GM12891 (cell line): ENCODE data around the gene WDFY1.

Experiments used
- PAX5 ChIP-seq: IDR thresholded peaks from 2 replicates; pipeline ENCODE4 v1.6.1; 2011; ENCODE audit warnings: low read length, moderate library complexity, mild to moderate bottlenecking; ENCODE audit not compliant: insufficient read depth, severe bottlenecking
- POLR2AphosphoS5 ChIP-seq: IDR thresholded peaks from 2 replicates; pipeline ENCODE4 v1.6.1; 2011; ENCODE audit warnings: low read depth, low read length, control low read depth

DNA sequence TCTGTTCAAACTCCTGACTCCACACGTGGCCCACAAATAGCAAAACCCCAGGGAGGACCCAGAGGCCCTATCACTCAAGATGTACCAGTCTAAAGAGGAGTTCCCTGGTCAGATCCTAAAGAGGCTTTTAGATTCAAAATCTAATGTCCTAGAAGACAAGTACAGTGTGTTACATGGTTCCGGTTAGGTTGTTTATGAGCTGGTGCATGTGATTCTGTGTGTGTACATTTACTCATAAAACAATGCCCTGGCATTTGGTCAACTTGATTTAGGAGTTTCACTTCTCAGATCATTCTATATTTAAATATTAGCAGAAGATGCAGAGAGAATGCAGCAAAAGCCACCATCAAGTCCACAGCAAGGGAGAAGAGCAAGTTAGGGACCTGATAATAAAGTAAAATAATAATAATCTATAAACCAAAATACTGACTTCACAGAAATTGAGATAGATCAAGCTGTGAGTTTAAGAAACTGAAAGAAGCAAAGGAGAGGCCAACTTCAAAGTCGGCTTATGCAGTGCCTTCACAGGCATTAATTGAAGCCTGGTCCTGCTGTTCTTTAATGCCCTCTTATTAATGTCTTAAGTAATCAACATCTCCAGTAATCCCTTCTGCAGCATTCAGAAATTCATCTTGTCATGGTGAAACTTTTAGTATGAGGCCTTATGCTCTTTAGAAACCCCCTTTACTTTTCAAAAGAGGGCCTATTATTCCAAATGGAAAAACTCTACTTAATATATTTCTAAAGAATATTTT, 103.5 kb downstream of the WDFY1 start:
- TF ChIP-seq POLR2AphosphoS5, result no peak
- no peak for TF ChIP-seq PAX5
